K562 (cell line): ENCODE data around the gene CHTOP. TPM values are rescaled to one million over a fixed set of nuclear protein-coding genes. Genes with fewer than 3 reads are reported as not detected.

Experiments
- MGA ChIP-seq: fragments of 450-650 bp; IDR thresholded peaks from 2 replicates; pipeline ENCODE4 v1.6.1; 2016; ENCODE audit warnings: mild to moderate bottlenecking, moderate library complexity
- polyA plus RNA-seq, 8 experiments: library from polyadenylated mRNA; depleted of rRNA in 4 of 8; stranded (reverse) in 5 of 8; unstranded in 3 of 8; fragments of >200 nt; fragmentation: Nextera tagmentation in 2 of 8; fragmentation: Illumina TruSeq in 1 of 8; extraction: Ambion mirVana in 2 of 8; extraction: Trizol in 1 of 8; gene quantifications; 2 replicates each; pipeline versions ENCODE4 v1.2.1 to v1.2.3, GENCODE V29; 2011 to 2014; ENCODE audit warnings: inconsistent platforms in 1 of 8, missing spikeins in 1 of 8
- total RNA-seq, 7 experiments: library from RNA; depleted of rRNA in 6 of 7; stranded (reverse); fragments of >200 nt in 6 of 7; fragmentation: Illumina TruSeq in 2 of 7; extraction: Trizol in 2 of 7; gene quantifications; 2 replicates each; pipeline versions ENCODE4 v1.2.1 to v1.2.3, GENCODE V29; 2011 to 2021; ENCODE audit warnings: low replicate concordance in 1 of 7

The CHTOP gene
- total and polyA plus RNA-seq, 9 of the 15 experiments (the other 6 are each of a cell fraction or from before 2014, with no cell fraction given), result 10.2 to 91.8 (median 60.8) TPM

GRCh38 chr1:153678519-153679336 lies 44.9 kb downstream of the CHTOP start, which contains the start of gene NPR1 (continued):
- peak; percentile 24; the same call in 1 of the 2 replicates for TF ChIP-seq MGA
